T47D (cell line): Measurements from ENCODE around the gene DAW1.

Experiments
- DNase-seq, 2 experiments: peaks; one replicate each; pipeline versions ENCODE4 v3.0.0 to v3.0.0-alpha.2; 2011 to 2012; ENCODE audit warnings: low read depth in 1 of 2, low spot score in 1 of 2
- JUND ChIP-seq: IDR thresholded peaks from 2 replicates; pipeline ENCODE4 v1.6.1; 2012; ENCODE audit warnings: low read depth
- in situ Hi-C: cut with HindIII; loops from 2 replicates; pipeline ENCODE4 v1.10.0; 2016; ENCODE audit warnings: low sequenced_read_pairs, low pct_unique_long_range_greater_than_20kb

Gene DAW1

DNA sequence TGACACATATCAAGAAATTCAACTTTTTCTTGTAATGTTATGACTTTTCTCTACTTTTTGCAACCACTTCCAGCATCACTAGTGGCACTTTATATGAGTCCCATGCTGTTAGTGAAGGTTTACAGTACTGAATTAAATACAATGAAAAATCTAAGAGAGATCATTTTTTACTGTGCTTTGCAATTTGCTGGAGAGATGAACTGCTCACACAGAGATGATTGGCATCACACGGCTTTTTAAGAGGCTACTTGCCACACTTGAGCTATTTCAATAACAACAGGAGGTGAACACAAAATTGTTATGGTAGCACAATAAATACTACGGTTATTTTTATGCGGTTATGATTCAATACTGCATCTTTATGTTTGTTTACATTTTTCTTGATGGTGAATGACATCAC lies 88.9 kb downstream of the DAW1 start:
- in situ Hi-C loops: no loop called here
- DNase-seq: no peak
- no peak for TF ChIP-seq JUND

DNA sequence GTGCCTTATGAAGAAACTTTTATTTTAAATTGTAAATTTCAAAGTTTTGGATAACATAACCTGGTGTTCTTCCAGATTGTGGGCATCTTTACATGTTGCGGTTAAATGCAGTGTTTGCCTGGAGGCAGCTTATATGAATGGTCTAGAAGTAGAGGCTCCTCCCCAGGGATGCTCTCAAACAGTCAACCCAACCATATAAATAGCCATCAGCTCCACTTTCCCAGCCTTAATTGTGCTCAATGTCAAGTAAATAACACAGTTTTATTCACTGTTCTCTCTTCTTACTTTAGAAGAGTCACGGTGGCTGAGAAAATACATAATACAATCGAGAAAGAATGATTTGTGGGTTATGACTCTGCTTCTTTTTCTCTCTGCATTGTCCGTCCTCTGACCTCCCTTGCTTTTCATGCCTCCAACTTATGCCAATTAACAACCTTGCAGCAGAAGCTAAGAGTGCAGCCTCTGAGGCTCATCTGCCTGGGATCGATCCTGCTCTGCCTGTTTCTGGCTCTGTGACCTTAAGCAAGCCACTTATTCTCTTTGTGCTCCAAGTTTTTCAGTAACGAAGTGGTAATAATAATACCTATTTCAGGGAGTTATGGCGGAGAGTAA lies 100.3 kb downstream of the DAW1 start:
- no peak for TF ChIP-seq JUND
- no peak for DNase-seq
- in situ Hi-C loops: no loop called here

DNA sequence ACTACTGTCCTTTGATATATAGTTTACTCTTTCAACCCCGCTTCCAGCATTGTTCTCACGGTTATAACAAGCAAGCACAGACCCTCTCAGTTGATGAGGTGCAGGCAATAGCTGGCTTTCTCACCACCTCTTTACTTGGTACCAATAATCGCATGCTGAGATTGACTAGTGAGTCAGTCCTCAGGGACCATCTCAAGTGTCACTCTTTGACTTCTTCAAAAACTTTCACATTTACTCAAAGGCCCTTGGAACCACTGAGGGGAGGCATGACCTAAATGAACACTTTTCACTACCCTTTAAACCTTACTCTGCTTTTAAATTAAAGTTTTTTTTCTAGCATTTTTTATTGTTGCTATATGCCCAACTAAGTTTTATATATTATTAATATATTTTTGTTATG lies 101.8 kb downstream of the DAW1 start:
- no peak for TF ChIP-seq JUND
- in situ Hi-C loops: no loop called here
- no peak for DNase-seq
